IPS DF 4.7 (cell line): ENCODE results near the gene MPPED1.

Experiments
- DNase-seq: peaks from one replicate; pipeline ENCODE4 v3.0.0-alpha.2; 2013; ENCODE audit warnings: low spot score; ENCODE audit errors: extremely low read depth

The MPPED1 gene

DNA sequence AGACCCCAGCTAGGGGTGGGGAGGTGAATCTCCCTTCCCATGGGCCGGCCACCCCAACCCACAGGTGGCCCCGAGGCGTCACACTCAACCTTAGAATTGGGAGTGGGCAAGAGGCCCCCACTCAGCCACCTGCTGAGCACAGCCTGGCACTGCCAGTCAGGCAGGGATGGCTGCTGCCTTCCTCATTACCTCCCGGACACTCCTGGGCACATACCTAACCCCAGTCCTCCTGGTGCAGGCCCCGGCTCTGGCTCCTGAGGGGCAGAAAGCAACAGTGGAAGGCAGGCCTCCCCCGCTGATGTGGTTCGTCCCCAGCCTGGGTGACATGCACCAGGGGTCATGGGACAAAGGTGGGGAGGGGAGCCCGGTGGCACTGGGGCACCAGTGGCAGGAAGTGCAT lies 103.6 kb downstream of the MPPED1 start:
- DNase-seq = no peak

DNA sequence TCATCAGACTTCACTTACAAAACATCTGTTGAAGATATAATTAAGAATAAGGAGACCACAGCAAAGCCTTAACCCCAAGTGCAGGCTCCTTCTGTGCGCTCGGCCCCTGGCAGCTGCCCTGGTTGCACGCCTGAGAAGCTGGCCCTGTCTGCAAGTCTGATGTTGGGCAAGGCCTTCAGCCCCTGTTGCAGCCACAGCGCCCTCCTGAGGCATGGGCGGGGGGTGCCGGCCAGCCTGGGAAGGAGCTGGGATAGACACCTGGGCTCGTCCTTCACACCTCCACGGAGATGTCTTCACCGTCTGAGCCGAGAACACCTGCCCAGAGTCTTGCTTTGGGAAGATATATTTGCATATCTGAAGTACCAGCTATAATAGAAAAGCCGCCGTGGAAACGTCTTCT lies 104.1 kb downstream of the MPPED1 start:
- no peak for DNase-seq

DNA sequence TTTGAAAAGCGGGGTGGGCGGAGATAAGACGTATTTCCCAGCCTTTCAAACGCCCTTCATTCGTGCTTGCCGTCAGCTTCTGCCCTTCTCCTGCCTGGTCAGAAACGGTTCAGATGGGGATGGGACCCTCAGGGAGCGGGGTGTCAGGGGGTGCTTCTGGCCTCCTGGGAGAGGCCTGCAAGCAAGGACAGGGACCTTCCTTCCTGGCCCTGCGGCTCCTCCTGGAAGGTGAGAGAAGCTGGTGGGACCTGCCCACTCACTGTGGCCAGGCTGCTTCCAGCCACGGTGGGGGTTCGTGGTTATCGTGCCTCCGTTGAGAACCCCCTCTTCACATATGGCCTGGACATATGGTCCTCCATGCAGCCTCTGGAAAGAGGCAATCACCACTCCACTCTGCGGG lies 104.6 kb downstream of the MPPED1 start:
- DNase-seq = no peak

DNA sequence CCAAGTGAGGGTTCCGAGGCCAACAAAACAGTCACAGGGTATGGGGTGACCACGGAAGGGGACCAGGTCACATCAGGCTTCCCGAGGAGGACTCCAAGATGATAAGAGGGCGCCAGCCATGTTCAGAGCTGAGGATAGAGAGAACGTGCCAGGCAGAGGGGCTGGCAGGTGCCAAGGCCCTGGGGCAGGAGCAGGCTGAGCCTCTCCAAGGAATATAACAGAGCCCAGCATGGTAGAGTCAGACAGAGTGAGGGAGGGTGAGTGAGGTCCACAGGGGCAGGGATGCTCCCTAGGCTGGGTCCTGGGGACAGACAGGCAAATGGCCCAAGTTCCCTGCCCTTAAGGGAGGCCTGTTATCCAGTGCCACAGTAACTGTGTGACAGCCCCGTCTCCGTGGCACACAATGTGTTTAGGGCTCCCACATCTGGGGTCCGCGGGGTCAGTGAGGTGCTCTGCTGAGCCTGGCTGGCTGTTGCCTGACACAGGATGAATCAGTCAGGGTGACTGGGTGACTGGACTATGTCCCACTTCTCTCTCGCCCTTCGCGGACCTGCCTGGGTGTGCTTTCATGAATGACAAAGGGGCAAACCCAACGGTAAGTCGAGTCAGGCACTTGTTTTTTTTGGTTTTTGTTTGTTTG lies 105.3 kb downstream of the MPPED1 start:
- DNase-seq = no peak

DNA sequence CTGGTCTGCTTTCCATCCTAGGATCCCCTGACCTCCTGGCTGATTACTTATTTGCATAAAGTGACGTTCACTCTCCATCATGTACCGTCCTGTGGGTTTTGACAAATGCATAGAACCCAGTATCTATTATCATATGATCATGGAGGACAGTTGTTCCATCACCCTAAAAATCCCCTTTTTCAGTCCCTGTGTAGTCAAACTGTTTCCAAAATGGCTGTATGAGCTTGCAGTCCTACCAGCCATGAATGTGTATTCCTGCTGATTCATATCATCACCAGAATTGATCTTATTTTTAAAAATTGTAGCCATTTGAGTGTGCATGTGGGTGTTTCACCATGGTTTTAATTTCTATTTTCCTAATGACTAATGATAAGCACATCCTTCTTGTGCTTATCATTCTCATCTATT lies 108.8 kb downstream of the MPPED1 start:
- DNase-seq = no peak

DNA sequence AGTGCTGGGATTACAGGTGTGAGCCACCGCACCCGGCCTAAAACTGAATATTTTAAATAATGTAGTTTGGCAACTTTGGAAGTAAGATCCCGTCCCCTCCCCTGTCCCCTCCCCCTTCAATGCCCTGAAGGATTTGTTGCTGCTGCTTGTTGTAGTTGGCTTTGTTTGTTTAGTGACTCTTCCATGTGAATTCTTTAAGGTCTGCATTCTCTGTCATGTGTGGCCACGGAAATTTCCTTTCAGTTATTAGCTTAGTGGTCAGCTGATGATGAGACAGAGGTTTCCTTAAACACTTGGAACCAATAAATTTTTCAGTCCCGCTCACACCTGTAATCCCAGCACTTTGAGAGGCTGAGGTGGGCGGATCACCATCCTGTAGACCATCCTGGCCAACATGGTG lies 109.9 kb downstream of the MPPED1 start:
- no peak for DNase-seq

DNA sequence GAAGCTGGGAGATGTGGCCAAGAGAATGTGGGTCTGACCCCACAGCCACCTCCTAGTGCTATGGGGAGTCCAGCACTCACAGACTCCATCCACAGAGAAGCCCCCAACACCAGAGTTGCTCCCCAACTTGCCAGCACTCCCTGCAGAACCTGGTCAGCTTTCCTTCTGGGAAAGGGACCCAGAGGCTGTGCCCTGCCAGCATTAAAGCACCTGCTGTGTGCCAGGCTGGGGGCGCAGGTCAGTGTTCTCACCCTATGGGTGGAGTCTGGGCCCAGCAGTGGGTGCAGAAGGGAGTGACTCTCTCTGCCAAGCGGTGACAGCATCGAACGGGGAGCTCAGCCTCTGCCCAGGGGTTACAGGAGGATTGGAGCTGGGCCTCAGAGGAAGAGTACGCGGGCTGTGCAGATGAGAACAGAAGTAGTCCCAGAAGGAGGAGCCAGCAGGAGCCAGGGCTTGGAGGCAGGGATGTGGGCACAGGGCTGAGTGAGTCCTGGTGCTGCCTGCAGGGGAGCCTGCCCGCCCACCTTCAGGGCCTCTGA lies 114.4 kb downstream of the MPPED1 start:
- no peak for DNase-seq

DNA sequence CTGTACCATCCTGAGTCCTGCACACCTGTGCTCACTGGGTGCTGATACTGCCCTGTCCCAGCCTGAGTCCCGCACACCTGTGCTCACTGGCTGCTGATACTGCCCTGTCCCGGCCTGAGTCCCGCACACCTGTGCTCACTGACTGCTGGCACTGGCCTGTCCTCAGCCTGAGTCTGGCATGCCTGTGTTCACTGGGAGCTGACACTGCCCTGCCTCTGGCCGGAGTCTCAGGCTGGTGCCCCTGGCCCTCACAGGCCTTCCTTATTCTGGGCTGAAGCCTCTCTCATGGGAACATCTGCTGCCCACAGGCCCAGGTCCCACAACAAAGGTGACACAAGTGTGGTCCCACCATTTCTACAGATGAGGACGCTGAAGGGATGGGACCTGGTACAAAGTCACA lies 115.1 kb downstream of the MPPED1 start:
- no peak for DNase-seq

DNA sequence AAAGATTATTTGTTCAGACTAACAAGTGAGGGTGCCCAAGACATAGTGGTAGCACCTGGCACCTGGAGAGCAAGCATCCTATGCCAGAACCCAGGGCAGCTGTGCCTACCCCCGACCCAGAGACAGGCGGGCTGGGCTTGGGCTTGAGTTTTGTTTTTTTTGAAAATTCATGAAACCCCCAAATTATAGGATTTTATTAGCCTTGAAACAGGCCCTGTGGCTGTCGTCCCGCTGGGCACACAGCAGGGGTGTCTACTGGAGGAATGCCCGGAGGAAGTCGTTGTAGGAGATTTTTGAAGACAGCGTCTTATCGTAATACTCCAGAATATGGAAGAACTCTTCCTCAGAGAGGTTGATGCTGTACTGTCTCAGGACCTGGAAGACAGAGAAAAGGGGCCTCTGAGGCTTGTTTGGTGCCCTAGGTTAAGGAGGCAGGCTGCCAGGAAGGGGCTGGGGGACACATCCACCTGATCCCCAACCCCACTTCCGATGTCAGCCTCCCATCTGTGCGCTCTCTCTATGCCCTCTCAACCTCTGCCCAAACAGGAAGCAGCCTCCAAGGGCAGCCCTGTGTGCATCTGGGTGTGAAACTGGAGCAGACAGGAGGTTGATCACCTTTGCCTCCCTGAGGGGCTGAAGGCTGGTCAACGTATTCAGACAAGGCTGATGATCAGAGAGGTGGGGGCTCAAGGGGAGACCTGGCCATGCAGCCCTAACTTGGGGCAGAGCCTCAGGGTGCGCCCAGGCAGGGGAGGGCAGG lies 117.0 kb downstream of the MPPED1 start:
- no peak for DNase-seq

DNA sequence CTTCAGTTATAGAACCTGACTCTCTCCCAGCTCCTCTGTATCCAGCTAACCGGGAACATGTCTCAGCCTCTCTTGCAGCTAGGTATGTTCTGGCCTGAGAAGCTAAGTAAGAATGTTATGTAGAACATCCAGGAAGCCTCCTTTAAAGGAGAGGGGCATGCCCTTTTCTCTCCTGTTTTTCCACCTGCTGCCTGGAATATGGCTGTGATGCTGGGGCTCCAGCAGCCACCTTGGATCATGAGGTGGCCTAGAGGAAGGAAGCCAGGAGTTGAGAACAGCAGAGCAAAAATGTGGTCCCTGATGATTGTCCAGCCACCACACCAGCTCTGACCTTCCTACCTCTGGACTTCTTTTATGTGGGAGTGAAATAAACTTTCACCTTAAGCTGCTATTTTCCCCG lies 117.6 kb downstream of the MPPED1 start:
- no peak for DNase-seq

DNA sequence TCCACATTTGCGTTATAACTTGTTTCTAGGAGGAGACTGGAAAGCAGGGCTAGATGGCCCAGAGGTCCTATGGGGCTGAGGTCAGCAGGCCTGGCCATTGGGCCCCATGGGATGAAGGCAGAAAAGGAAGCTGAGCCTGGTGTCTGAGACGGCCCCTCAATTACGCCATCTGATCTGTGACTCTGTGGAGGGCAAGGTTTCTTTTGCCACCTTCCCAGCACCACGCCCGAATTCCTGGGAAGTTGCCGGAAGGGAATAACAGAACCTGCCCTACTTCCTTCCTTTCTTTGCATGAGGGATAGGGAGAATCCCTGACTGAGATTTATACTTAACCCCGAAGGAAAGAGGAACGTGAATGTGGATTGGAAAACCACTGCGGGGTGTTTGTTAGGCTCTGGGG lies 118.1 kb downstream of the MPPED1 start:
- no peak for DNase-seq

DNA sequence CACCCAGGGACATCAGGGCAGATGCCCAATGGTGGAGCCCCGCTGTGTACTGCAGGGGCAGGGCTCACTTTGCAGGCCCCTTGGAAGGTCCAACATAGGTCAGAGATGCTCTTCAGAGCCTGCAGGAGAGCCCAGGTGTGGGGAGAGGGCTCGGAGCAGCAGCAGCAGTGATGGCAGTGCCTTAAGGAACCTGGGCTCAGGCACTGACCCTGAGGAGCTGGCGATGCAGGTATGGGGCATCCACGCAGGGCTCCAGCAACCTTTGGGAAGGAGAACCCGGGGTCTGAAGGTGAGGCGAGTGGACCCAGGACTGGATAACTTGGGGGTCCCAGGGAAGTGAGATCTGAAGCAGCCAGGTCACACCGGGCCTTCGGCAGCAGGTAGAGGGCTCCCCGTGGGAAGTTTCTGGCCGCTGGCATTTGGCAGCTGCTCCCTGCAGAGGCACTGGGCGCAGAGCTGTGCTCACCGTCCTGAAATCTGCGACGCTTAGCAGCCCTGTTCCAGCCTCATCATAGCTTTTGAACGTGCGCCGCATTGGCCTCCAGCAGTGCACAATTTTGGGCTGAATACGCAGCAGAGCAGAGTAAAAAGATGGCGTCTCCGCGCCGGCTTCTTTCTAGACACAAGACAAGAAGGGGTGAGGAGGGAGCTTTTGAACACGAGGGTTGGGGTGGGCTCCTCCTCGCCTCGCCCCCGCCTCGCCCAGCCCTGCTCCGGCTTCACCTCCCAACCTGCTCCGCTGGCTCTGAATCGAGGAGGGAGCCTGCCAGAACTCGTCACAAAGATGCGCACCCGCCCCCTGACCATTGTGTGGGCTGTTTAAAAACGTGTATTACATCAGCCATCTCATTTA lies 118.8 kb downstream of the MPPED1 start:
- DNase-seq = no peak

DNA sequence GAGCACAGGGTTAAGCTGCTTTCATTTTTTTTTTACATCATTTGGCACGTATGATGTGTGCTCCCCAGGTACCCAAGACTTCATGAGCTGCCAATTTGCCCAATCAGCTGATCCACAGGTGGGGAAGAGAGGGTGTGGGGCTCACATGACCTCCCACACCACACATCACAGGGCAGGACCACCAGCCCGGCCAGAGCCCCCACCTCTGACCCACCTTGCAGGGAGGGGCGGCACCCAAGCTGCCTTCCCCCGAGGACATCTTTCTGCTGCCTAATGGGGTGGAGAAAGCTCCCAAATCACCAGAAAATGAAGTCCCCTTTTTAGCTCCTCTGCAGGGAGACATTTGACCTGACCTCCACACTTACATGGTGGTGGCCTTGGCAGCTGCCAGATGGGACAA lies 119.8 kb downstream of the MPPED1 start:
- no peak for DNase-seq

DNA sequence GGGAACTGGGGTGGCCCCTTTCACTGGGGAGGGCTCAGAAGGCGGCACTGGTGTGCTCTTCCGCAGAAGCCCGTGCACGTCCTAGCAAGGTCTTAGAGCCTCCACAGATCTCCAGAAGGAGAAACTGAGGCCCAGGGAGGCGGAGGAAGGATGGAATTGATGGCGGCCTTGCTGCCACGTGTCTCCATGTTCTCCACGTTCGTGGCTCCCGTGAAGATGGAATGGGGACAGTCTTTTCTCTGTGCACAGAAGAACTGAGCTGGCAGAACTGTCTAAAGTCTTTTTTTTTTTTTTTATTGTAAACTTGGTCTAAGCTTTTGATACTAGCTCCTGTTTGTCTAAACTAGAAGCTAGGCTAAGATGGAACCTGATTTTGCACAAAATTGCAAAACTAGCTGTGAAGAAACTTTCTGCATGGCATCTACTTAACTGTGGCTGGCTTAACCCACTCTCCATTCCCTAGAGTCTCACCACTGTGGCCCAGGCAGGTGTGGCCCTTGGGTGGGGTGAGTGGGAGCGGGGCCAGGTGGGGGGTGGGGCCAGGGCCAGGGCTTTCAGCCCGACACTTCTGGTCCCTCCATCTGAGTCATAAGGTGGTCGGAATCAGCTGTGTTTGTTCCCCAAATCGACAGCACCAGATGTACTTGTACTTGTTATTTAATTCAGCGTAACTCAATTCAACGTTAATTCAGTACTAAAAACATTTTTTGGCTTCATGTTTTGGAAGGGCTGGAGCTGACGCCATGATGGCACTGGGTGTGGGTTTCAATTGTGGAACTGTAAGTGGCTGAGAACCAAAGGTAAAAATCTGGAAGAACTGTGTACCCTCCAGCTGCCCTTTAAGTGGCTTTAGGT lies 120.7 kb downstream of the MPPED1 start:
- no peak for DNase-seq

DNA sequence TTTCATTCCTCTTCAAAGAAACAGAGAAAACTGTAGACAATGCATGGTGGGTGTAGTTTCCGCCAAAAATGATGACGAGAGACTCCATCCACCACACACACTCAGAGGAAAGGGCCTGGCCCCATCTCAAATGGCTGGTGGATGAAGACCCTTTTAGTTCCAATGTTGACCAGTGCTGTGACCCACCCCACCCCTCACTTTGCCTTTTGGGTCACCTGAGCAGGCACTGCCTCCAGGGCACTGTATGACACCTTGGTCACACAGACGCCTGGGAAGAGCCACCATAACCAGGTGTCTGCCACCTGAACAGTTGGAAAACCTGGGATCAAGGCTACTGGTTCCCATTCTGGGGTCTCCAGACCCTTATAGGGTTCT lies 121.3 kb downstream of the MPPED1 start:
- no peak for DNase-seq

DNA sequence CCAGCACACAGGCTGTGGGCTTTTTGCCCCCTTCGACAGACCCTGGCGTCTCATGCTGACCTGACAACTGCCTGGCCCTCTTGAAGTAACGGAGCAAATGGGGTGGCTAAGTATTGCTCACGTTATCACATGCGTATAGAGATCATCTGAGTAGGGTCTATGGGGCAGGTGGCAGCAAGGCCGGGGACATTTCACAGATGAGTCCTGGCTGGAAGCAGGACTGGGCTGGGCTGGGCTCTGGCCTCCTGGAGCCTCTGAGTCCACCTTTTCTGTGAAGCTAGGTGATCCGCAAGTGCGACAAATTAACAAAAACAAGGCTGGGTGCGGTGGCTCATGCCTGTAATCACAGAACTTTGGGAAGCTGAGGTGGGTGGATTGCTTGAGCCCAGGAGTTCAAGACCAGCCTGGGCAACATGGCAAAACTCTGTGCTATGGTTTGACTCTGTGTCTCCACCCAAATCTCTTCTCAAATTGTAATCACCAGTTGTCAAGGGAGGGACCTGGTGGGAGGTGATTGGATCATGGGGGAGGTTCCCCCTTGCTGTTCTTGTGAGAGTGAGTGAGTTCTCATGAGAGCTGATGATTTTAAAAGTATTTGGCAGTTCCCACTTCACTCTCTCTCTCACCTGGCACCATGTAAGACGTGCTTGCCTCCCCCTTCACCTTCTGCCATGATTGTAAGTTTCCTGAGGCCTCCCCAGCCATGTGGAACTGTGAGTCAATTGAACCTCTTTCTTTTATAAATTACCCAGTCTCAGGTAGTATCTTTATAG lies 122.0 kb downstream of the MPPED1 start:
- no peak for DNase-seq

DNA sequence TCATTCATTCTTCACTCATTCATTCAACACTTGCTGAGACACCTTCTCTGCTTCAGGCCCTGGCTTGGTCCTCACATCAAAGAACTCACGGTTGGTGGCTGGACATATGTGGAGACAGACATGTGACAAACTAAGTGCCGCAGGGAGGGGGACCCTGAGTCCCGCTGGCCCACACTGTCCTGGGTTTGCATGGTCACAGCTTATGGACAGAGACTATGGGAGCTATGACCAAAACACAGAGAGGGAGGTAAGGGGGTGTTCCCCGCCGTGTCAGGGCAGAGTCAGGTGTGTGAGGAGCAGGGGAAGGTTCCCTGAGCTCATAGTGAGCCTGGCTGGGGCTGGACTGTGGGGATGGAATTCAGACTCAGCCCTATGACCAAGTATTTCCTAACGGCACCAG lies 123.1 kb downstream of the MPPED1 start:
- DNase-seq = no peak

DNA sequence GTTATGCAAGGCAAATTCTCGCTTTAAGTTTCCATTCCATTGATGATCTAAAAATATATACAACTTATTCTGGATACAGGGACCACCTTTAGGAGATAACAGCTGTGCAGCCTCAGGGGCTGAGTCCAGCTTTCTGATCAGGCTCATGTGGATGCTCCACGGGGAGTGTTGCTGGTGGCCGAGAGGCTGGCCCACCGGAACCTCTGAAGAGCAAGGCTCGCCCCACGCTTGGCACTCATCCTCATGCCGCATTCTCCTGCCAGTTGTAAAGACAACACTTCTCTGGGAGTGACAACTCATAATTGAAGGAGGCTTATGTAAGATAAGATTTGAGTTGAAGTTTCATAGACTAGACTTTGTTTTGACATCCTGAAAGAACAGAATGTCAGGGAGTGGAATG lies 123.5 kb downstream of the MPPED1 start:
- DNase-seq = no peak

DNA sequence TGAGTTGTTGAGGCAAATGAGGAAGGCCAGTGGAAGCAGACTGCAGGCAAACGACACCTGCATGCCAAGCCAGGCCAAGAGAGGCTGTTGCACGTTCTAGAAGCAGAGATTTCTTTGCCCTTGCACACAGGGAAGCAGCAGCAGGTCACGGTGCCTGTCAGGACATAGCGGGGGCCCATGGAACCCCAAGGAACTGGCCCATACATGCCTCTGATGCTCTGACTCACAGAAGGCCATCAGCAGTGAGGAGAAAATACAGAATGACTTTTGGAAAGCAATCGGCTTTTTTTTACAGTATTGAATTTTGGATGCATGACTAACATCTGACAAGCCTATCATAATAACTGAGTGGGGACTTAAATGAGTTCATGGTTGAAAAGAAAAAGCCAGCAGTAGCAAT lies 123.9 kb downstream of the MPPED1 start:
- DNase-seq = no peak

DNA sequence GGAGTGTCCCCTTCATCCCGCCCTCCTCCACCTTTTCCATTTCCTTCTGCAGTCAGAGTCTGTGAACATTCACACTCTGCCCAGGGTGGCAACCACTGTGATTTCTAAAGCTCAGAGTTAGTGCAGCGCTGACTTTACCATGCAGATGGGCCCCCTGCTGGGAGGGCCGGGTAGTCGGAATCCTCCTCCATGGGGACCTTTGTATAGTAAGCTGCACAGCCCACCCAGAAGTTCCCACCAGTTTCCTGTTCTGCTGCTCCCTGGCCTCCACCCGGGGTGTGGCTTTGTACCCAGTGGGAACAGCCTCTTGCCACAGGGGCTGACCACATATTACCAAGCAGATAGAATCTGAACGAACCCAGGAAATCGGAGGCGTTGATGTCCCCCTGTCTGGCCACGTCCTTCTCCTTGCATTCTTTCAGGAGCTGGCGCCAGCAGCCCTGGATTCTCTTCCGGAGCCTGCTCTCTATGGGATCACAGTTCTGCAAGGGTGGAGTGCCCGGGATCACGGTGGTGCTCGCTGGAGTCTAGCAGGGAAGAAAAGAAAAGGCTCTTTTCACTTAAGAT lies 125.3 kb downstream of the MPPED1 start:
- no peak for DNase-seq
